ENCODE results near the gene GPATCH2L. TPM values are rescaled to one million over a fixed set of nuclear protein-coding genes. Genes with fewer than 3 reads are reported as not detected.

GPATCH2L gene
- total RNA-seq, 6 experiments from 2014 or later = 10.0 to 20.7 (median 14.7) TPM

GRCh38 chr14:76118594-76118993 is 33.1 kb upstream of the GPATCH2L start:
- Histone ChIP-seq H3K36me3 (no peaks in the 10 kb centered on the region), H3K27me3 (no peaks in the 10 kb centered on the region), H3K4me3 (no peak overlapping the region), H3K4me1 (no peaks in the 10 kb centered on the region), H3K9me3 (no peaks in the 10 kb centered on the region), H3K27ac (no peak overlapping the region)
- 66% methylated on average over 4 of the region's 4 CpGs for WGBS (ENCODE audit: insufficient coverage, low coverage, low lambda C conversion rate, missing lambda C conversion rate)
- TF ChIP-seq CTCF (IDR thresholded peaks at IDR 0.05) = no peak
- TF ChIP-seq POLR2A (IDR thresholded peaks at IDR 0.05) = no peak
- no peak for ATAC-seq
- DNase-seq = no peak
- intact Hi-C loops (cut with DNase I) = no loop called here

- 66% methylated on average over 4 of the region's 4 CpGs for WGBS (ENCODE audit: insufficient coverage, low coverage, low lambda C conversion rate, missing lambda C conversion rate)
- no peak overlapping the region for H3K4me3 ChIP-seq
- H3K27me3 ChIP-seq = no peaks in the 10 kb centered on the region
- intact Hi-C loops (cut with DNase I) = no loop called here
- no peak overlapping the region for H3K27ac ChIP-seq
- no peaks in the 10 kb centered on the region for H3K4me1 ChIP-seq
- no peak for ATAC-seq
- H3K36me3 ChIP-seq = no peaks in the 10 kb centered on the region
- no peak for TF ChIP-seq POLR2A (IDR thresholded peaks at IDR 0.05)
- TF ChIP-seq CTCF (IDR thresholded peaks at IDR 0.05) = no peak
- DNase-seq = no peak
- H3K9me3 ChIP-seq = no peaks in the 10 kb centered on the region
Observed at GRCh38 chr14:76121089-76121748, 30.5 kb upstream of the GPATCH2L start.

GRCh38 chr14:76123426-76124225 is 28.1 kb upstream of the GPATCH2L start:
- H3K27ac ChIP-seq = no peak overlapping the region
- intact Hi-C loops (cut with DNase I) = no loop called here
- H3K27me3 ChIP-seq = no peaks in the 10 kb centered on the region
- no peak for TF ChIP-seq CTCF (IDR thresholded peaks at IDR 0.05)
- TF ChIP-seq POLR2A (IDR thresholded peaks at IDR 0.05) = no peak
- H3K9me3 ChIP-seq = no peaks in the 10 kb centered on the region
- H3K36me3 ChIP-seq = no peaks in the 10 kb centered on the region
- ATAC-seq = no peak
- peak in 1 of 3 donors; percentile 12 for DNase-seq
- no peak overlapping the region for H3K4me3 ChIP-seq
- no peaks in the 10 kb centered on the region for H3K4me1 ChIP-seq
- WGBS (ENCODE audit: insufficient coverage, low coverage, low lambda C conversion rate, missing lambda C conversion rate) = 52% methylated on average over 5 of the region's 10 CpGs

GRCh38 chr14:76125511-76125910 is 26.2 kb upstream of the GPATCH2L start:
- no peak overlapping the region for H3K4me3 ChIP-seq
- 70% methylated on average over 7 of the region's 8 CpGs for WGBS (ENCODE audit: insufficient coverage, low coverage, low lambda C conversion rate, missing lambda C conversion rate)
- no peaks in the 10 kb centered on the region for H3K9me3 ChIP-seq
- TF ChIP-seq POLR2A (IDR thresholded peaks at IDR 0.05) = no peak
- TF ChIP-seq CTCF (IDR thresholded peaks at IDR 0.05) = no peak
- ATAC-seq (no peak), DNase-seq (no peak)
- H3K27ac ChIP-seq = no peak overlapping the region
- H3K36me3 ChIP-seq = no peaks in the 10 kb centered on the region
- no peaks in the 10 kb centered on the region for H3K27me3 ChIP-seq
- intact Hi-C loops (cut with DNase I) = no loop called here
- H3K4me1 ChIP-seq = no peaks in the 10 kb centered on the region
